Liver (tissue), 9 donors: Measurements from ENCODE around the gene ZNF536. TPM values are rescaled to one million over a fixed set of nuclear protein-coding genes. Genes with fewer than 3 reads are reported as not detected.
"Not testable (repeated sequence)": the region's sequence is repeated elsewhere in the genome, so short reads cannot be mapped to it uniquely, and the experiment has no call there.

Experiments
- DNase-seq: peaks from one replicate; pipeline ENCODE4 v3.0.0-alpha.2; 2017; ENCODE audit warnings: low spot score
- H3K27ac ChIP-seq, 2 donors: one replicate each; pipeline ENCODE4 v1.7.0; 2013; ENCODE audit warnings: inconsistent platforms in 2 of 2, low read length in 2 of 2, control low read depth in 1 of 2, low read depth in 1 of 2, mild to moderate bottlenecking in 1 of 2
- H3K27me3 ChIP-seq, 4 donors: one replicate each; pipeline versions ENCODE4 v1.6.1 to v1.7.0; 2013; ENCODE audit warnings: low read length in 3 of 4, inconsistent platforms in 1 of 4, mild to moderate bottlenecking in 1 of 4, moderate library complexity in 1 of 4; ENCODE audit not compliant: control insufficient read depth in 4 of 4, insufficient read depth in 4 of 4
- H3K36me3 ChIP-seq, 4 donors: one replicate each; pipeline versions ENCODE4 v1.6.1 to v1.7.0; 2013; ENCODE audit warnings: low read length in 3 of 4, mild to moderate bottlenecking in 3 of 4, low read depth in 1 of 4, moderate library complexity in 1 of 4; ENCODE audit not compliant: control insufficient read depth in 4 of 4, insufficient read depth in 3 of 4
- H3K4me1 ChIP-seq, 4 donors: one replicate each; pipeline versions ENCODE4 v1.6.1 to v1.7.0; 2013; ENCODE audit warnings: low read length in 3 of 4, mild to moderate bottlenecking in 3 of 4, moderate library complexity in 1 of 4; ENCODE audit not compliant: control insufficient read depth in 4 of 4, insufficient read depth in 4 of 4
- H3K4me3 ChIP-seq, 3 donors: one replicate each; pipeline versions ENCODE4 v1.6.1 to v1.7.0; 2013; ENCODE audit warnings: low read length in 3 of 3, control low read depth in 1 of 3, low read depth in 1 of 3, mild to moderate bottlenecking in 1 of 3
- H3K9ac ChIP-seq, 2 donors: one replicate each; pipeline ENCODE4 v1.7.0; 2013; ENCODE audit warnings: low read length in 2 of 2, mild to moderate bottlenecking in 2 of 2, moderate library complexity in 2 of 2, control low read depth in 1 of 2, low read depth in 1 of 2
- H3K9me3 ChIP-seq, 4 donors: one replicate each; pipeline versions ENCODE4 v1.6.1 to v1.7.0; 2013; ENCODE audit warnings: low read length in 3 of 4; ENCODE audit not compliant: control insufficient read depth in 4 of 4
- EGR1 ChIP-seq, 2 donors: IDR thresholded peaks; 2 replicates each; pipeline ENCODE4 v1.6.1; 2016 to 2018; ENCODE audit warnings: antibody characterized with exemption in 2 of 2, low read depth in 2 of 2
- FOXA1 ChIP-seq: IDR thresholded peaks from 2 replicates; pipeline ENCODE4 v1.6.1; 2016; ENCODE audit warnings: antibody characterized with exemption
- FOXA2 ChIP-seq: IDR thresholded peaks from 2 replicates; pipeline ENCODE4 v1.6.1; 2016; ENCODE audit warnings: antibody characterized with exemption
- GABPA ChIP-seq, 2 donors: IDR thresholded peaks in 1 of 2; conservative IDR thresholded peaks in 1 of 2; 2 replicates each; pipeline ENCODE4 v1.6.1; 2016; ENCODE audit warnings: antibody characterized with exemption in 2 of 2, mild to moderate bottlenecking in 1 of 2, moderate library complexity in 1 of 2
- HNF4A ChIP-seq, 2 donors: conservative IDR thresholded peaks; 2 replicates each; pipeline ENCODE4 v1.6.1; 2016; ENCODE audit warnings: antibody characterized with exemption in 2 of 2, mild to moderate bottlenecking in 2 of 2
- HNF4G ChIP-seq: IDR thresholded peaks from 2 replicates; pipeline ENCODE4 v1.6.1; 2016; ENCODE audit warnings: antibody characterized with exemption
- JUND ChIP-seq, 2 donors: IDR thresholded peaks; 2 replicates each; pipeline ENCODE4 v1.6.1; 2016; ENCODE audit warnings: antibody characterized with exemption in 2 of 2
- NR2F2 ChIP-seq: IDR thresholded peaks from 2 replicates; pipeline ENCODE4 v1.6.1; 2016; ENCODE audit warnings: antibody characterized with exemption
- RAD21 ChIP-seq, 2 donors: IDR thresholded peaks; 2 replicates each; pipeline ENCODE4 v1.6.1; 2016; ENCODE audit warnings: antibody characterized with exemption in 2 of 2, mild to moderate bottlenecking in 2 of 2
- RXRA ChIP-seq, 2 donors: IDR thresholded peaks; 2 replicates each; pipeline ENCODE4 v1.6.1; 2017 to 2018; ENCODE audit warnings: antibody characterized with exemption in 2 of 2, mild to moderate bottlenecking in 1 of 2
- SP1 ChIP-seq: IDR thresholded peaks from 2 replicates; pipeline ENCODE4 v1.6.1; 2018; ENCODE audit warnings: antibody characterized with exemption, mild to moderate bottlenecking
- TAF1 ChIP-seq: conservative IDR thresholded peaks from 2 replicates; pipeline ENCODE4 v1.6.1; 2016; ENCODE audit warnings: antibody characterized with exemption, mild to moderate bottlenecking
- WGBS: extraction: QIAGEN DNeasy Blood & Tissue Kit; methylation state at CpG from one replicate; pipeline ENCODE4 v1.1.7; 2013; 5-methylcytosine and 5-hydroxymethylcytosine counted together
- polyA plus RNA-seq, 2 donors: library from polyadenylated mRNA; stranded (reverse) in 1 of 2; unstranded in 1 of 2; fragments of 200-250 nt in 1 of 2; fragments of >200 nt in 1 of 2; fragmentation: Nextera tagmentation in 1 of 2; extraction: Ambion mirVana in 1 of 2; gene quantifications; one replicate each; pipeline versions ENCODE4 v1.2.1 to v1.2.3, GENCODE V29; 2013 to 2015
- total RNA-seq, 2 donors: library from RNA; depleted of rRNA; stranded (reverse); fragments of >200 nt; gene quantifications; one replicate each; pipeline ENCODE4 v1.2.3, GENCODE V29; 2014
- TF ChIP-seq, protein P1 (sequence below): IDR thresholded peaks from 2 replicates; pipeline ENCODE4 v1.6.1; 2016; ENCODE audit warnings: antibody characterized with exemption, mild to moderate bottlenecking
- TF ChIP-seq, protein P2 (sequence below): IDR thresholded peaks from 2 replicates; pipeline ENCODE4 v1.6.1; 2016; ENCODE audit warnings: antibody characterized with exemption
- TF ChIP-seq, protein P3 (sequence below): IDR thresholded peaks from 2 replicates; pipeline ENCODE4 v1.6.1; 2016; ENCODE audit warnings: antibody characterized with exemption
- TF ChIP-seq, protein P4 (sequence below): fragments of 150-350 bp; IDR thresholded peaks from 2 replicates; pipeline ENCODE4 v1.5.1; 2017; ENCODE audit warnings: improper control_type of control experiment, low read depth, low read length; ENCODE audit not compliant: missing input control
- TF ChIP-seq, protein P5 (sequence below): IDR thresholded peaks from 2 replicates; pipeline ENCODE4 v1.6.1; 2016; ENCODE audit warnings: antibody characterized with exemption
- donor health status: healthy.
- donor health status: healthy.
- donor health status: healthy.
- donor health status: healthy.
- donor health status: healthy.

The ZNF536 gene
- total and polyA plus RNA-seq, 4 donors, result 0.02 to 0.17 (median 0.08) TPM

DNA sequence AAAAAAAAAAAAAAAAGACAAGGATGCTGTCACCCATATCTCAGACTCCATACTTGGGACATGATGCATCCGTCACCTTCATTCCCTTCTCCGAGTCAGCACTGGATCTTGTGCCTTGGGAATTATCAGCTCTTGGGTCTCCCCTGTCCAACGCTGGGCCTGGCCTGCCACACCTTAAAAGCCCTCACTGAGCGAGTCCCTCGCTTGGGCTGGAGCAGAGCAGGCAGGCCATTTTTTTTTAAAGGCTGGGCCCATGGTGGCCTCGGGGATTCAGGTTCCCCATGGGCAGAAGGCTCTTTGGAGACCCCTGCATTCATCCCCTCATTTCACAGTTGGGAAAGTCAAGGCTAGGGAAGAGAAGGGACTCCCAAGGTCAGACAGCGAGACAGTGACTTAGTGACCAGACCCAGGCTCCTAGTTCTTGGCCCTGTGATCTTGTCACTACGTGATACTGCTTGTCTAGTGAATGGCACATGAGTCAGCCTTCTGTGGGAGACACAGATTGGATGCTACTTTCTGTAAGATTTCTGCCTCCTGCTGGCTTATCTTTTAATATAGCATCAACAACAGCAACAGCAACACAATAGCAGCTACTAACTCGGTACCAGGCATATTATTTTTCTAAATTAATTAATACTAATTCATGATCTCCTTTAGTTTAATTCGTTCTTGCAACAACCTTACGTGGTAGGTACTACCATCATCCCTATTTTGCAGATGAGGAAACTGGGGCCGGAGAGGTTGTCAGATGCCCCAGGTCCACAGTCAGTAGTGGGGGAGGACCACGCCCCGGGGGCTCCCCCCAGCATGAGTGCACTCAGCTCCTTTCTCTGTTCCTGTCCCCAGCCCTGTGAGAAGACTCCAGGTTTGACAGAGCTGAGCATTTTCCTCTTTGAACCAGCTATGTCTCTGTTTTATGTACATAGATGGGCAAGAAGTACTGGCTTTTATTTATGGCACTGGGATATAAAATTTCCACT is 27.4 kb upstream of the ZNF536 start:
- TF ChIP-seq HNF4A (conservative IDR thresholded peaks at IDR 0.05), result no peak
- no peak for TF ChIP-seq FOXA2
- no peak for TF ChIP-seq SP1
- TF ChIP-seq GABPA (IDR thresholded peaks at IDR 0.05 in 1 of 2, conservative IDR thresholded peaks at IDR 0.05 in 1 of 2), result no peak
- Histone ChIP-seq H3K9ac (no peak overlapping the region), H3K9me3 (peaks cover 0 to 2% (median 0%) of the 10 kb centered on the region in 4 donors), H3K4me3 (no peak overlapping the region), H3K27me3 (peaks cover 0 to 6% (median 0%) of the 10 kb centered on the region in 4 donors), H3K27ac (no peak overlapping the region), H3K36me3 (no peaks in the 10 kb centered on the region), H3K4me1 (no peaks in the 10 kb centered on the region)
- WGBS, result 81% methylated on average over 14 of the region's 14 CpGs
- no peak for DNase-seq

DNA sequence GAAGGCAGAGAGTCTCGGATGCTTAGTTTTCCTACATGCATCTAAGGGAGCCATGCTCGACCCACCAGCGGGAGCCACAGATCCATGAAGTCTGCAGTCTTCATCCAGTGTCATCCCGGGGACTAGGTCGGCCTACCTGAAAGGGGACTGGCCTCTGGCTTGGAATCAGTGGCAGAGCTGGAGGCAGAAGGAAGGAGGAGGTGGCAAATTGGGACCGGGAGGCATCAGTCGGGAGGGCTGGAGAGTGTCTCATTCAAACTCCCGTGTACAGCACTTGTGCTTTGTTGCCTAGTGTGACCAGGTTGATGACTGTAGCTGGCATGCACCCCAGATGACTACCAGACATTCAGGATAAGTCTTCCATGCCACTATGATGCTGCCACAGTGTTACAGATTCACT is 26.5 kb upstream of the ZNF536 start:
- H3K36me3 ChIP-seq, result no peaks in the 10 kb centered on the region
- H3K4me3 ChIP-seq, result no peak overlapping the region
- TF ChIP-seq HNF4A (conservative IDR thresholded peaks at IDR 0.05), result no peak
- TF ChIP-seq TAF1, result no peak
- no peak for TF ChIP-seq GABPA (IDR thresholded peaks at IDR 0.05 in 1 of 2, conservative IDR thresholded peaks at IDR 0.05 in 1 of 2)
- TF ChIP-seq, protein P1, sequence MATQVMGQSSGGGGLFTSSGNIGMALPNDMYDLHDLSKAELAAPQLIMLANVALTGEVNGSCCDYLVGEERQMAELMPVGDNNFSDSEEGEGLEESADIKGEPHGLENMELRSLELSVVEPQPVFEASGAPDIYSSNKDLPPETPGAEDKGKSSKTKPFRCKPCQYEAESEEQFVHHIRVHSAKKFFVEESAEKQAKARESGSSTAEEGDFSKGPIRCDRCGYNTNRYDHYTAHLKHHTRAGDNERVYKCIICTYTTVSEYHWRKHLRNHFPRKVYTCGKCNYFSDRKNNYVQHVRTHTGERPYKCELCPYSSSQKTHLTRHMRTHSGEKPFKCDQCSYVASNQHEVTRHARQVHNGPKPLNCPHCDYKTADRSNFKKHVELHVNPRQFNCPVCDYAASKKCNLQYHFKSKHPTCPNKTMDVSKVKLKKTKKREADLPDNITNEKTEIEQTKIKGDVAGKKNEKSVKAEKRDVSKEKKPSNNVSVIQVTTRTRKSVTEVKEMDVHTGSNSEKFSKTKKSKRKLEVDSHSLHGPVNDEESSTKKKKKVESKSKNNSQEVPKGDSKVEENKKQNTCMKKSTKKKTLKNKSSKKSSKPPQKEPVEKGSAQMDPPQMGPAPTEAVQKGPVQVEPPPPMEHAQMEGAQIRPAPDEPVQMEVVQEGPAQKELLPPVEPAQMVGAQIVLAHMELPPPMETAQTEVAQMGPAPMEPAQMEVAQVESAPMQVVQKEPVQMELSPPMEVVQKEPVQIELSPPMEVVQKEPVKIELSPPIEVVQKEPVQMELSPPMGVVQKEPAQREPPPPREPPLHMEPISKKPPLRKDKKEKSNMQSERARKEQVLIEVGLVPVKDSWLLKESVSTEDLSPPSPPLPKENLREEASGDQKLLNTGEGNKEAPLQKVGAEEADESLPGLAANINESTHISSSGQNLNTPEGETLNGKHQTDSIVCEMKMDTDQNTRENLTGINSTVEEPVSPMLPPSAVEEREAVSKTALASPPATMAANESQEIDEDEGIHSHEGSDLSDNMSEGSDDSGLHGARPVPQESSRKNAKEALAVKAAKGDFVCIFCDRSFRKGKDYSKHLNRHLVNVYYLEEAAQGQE, result no peak
- TF ChIP-seq, protein P2, sequence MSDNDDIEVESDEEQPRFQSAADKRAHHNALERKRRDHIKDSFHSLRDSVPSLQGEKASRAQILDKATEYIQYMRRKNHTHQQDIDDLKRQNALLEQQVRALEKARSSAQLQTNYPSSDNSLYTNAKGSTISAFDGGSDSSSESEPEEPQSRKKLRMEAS, result no peak
- no peak for TF ChIP-seq NR2F2
- TF ChIP-seq RXRA (IDR thresholded peaks at IDR 0.05), result no peak
- no peak for TF ChIP-seq RAD21 (IDR thresholded peaks at IDR 0.05)
- TF ChIP-seq, protein P3, sequence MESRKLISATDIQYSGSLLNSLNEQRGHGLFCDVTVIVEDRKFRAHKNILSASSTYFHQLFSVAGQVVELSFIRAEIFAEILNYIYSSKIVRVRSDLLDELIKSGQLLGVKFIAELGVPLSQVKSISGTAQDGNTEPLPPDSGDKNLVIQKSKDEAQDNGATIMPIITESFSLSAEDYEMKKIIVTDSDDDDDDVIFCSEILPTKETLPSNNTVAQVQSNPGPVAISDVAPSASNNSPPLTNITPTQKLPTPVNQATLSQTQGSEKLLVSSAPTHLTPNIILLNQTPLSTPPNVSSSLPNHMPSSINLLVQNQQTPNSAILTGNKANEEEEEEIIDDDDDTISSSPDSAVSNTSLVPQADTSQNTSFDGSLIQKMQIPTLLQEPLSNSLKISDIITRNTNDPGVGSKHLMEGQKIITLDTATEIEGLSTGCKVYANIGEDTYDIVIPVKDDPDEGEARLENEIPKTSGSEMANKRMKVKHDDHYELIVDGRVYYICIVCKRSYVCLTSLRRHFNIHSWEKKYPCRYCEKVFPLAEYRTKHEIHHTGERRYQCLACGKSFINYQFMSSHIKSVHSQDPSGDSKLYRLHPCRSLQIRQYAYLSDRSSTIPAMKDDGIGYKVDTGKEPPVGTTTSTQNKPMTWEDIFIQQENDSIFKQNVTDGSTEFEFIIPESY, result no peak
- TF ChIP-seq, protein P4, sequence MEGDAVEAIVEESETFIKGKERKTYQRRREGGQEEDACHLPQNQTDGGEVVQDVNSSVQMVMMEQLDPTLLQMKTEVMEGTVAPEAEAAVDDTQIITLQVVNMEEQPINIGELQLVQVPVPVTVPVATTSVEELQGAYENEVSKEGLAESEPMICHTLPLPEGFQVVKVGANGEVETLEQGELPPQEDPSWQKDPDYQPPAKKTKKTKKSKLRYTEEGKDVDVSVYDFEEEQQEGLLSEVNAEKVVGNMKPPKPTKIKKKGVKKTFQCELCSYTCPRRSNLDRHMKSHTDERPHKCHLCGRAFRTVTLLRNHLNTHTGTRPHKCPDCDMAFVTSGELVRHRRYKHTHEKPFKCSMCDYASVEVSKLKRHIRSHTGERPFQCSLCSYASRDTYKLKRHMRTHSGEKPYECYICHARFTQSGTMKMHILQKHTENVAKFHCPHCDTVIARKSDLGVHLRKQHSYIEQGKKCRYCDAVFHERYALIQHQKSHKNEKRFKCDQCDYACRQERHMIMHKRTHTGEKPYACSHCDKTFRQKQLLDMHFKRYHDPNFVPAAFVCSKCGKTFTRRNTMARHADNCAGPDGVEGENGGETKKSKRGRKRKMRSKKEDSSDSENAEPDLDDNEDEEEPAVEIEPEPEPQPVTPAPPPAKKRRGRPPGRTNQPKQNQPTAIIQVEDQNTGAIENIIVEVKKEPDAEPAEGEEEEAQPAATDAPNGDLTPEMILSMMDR, result no peak
- TF ChIP-seq FOXA2, result no peak
- TF ChIP-seq JUND (IDR thresholded peaks at IDR 0.05), result no peak
- no peak for TF ChIP-seq FOXA1
- TF ChIP-seq SP1, result no peak
- TF ChIP-seq, protein P5, sequence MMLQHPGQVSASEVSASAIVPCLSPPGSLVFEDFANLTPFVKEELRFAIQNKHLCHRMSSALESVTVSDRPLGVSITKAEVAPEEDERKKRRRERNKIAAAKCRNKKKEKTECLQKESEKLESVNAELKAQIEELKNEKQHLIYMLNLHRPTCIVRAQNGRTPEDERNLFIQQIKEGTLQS, result no peak
- TF ChIP-seq HNF4G, result no peak
- TF ChIP-seq EGR1 (IDR thresholded peaks at IDR 0.05; ENCODE audit: low read depth in 2 of 2), result no peak
- H3K9ac ChIP-seq, result no peak overlapping the region
- H3K27me3 ChIP-seq, result peaks cover 0 to 6% (median 0%) of the 10 kb centered on the region in 4 donors
- DNase-seq, result no peak
- H3K9me3 ChIP-seq, result peaks cover 0 to 2% (median 0%) of the 10 kb centered on the region in 4 donors
- H3K27ac ChIP-seq, result no peak overlapping the region
- 84% methylated on average over 8 of the region's 8 CpGs for WGBS
- H3K4me1 ChIP-seq, result no peaks in the 10 kb centered on the region

DNA sequence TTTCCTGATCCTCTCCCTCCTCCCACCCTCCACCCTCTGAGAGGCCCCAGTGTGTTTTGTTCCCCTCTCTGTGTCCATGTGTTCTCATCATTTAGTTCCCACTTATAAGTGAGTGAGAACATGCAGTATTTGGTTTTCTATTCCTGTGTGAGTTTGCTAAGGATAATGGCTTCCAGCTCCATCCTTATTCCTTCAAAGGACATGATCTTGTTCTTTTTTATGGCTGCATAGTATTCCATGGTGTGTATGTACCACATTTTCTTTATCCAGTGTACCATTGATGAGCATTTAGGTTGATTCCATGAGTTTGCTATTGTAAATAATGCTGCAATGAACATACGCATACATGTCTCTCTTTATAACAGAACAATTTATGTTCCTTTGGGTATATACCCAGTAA is 25.7 kb upstream of the ZNF536 start:
- H3K36me3 ChIP-seq, H3K9ac ChIP-seq, DNase-seq, H3K9me3 ChIP-seq, H3K27me3 ChIP-seq, H3K4me1 ChIP-seq, H3K4me3 ChIP-seq, H3K27ac ChIP-seq: not testable (repeated sequence)
- WGBS, result 96% methylated on average over 1 of the region's 1 CpG
